Activated naive CD4-positive, alpha-beta T cell (primary cell): ENCODE results near the gene CHST11.

Experiments
- DNase-seq, 4 experiments: peaks; one replicate each; lab custom pipeline; 2025; lab: John Stamatoyannopoulos, UW

The CHST11 gene

GRCh38 chr12:104433061-104433460 lies 23.7 kb upstream of the CHST11 start:
- no peak for DNase-seq

- DNase-seq = no peak
Measured at GRCh38 chr12:104434129-104434528, 22.6 kb upstream of the CHST11 start.

- no peak for DNase-seq
Measured at GRCh38 chr12:104435175-104435574, 21.6 kb upstream of the CHST11 start.

GRCh38 chr12:104435765-104436164 lies 21.0 kb upstream of the CHST11 start:
- no peak for DNase-seq

GRCh38 chr12:104436790-104437189 lies 20.0 kb upstream of the CHST11 start:
- no peak for DNase-seq

GRCh38 chr12:104438134-104438533 lies 18.6 kb upstream of the CHST11 start:
- DNase-seq = no peak

- no peak for DNase-seq
Measured at GRCh38 chr12:104439137-104439536, 17.6 kb upstream of the CHST11 start.

- no peak for DNase-seq
Measured at GRCh38 chr12:104443008-104443407, 13.7 kb upstream of the CHST11 start.

GRCh38 chr12:104446646-104447421 lies 9.9 kb upstream of the CHST11 start:
- no peak for DNase-seq

GRCh38 chr12:104448031-104448430 lies 8.7 kb upstream of the CHST11 start:
- no peak for DNase-seq

- DNase-seq = no peak
Measured at GRCh38 chr12:104448451-104448850, 8.3 kb upstream of the CHST11 start.

GRCh38 chr12:104450700-104451099 lies 6.0 kb upstream of the CHST11 start:
- DNase-seq = no peak

GRCh38 chr12:104452087-104452486 lies 4.7 kb upstream of the CHST11 start:
- DNase-seq = no peak

GRCh38 chr12:104453133-104453532 lies 3.6 kb upstream of the CHST11 start:
- DNase-seq = no peak

- DNase-seq = no peak
Measured at GRCh38 chr12:104454997-104455396, 1.8 kb upstream of the CHST11 start.

- no peak for DNase-seq
Measured at GRCh38 chr12:104455578-104456416, 951 bp upstream of the CHST11 start.

GRCh38 chr12:104456950-104457745 lies 400 bp downstream of the CHST11 start:
- peak; percentile 10 to 41 (median 26) for DNase-seq

GRCh38 chr12:104457746-104458693 lies 1.3 kb downstream of the CHST11 start:
- peak; percentile 11 to 53 (median 26) for DNase-seq

GRCh38 chr12:104458694-104459367 lies 2.1 kb downstream of the CHST11 start:
- no peak for DNase-seq

- DNase-seq = no peak
Measured at GRCh38 chr12:104459368-104459909, 2.7 kb downstream of the CHST11 start.
